ENCODE measurements around the gene CGB8. TPM values are rescaled to one million over a fixed set of nuclear protein-coding genes. Genes with fewer than 3 reads are reported as not detected.
"Not testable (repeated sequence)": the region's sequence is repeated elsewhere in the genome, so short reads cannot be mapped to it uniquely, and the experiment has no call there.

CGB8 gene
- total RNA-seq, 1 experiment from 2014 or later: not detected

DNA sequence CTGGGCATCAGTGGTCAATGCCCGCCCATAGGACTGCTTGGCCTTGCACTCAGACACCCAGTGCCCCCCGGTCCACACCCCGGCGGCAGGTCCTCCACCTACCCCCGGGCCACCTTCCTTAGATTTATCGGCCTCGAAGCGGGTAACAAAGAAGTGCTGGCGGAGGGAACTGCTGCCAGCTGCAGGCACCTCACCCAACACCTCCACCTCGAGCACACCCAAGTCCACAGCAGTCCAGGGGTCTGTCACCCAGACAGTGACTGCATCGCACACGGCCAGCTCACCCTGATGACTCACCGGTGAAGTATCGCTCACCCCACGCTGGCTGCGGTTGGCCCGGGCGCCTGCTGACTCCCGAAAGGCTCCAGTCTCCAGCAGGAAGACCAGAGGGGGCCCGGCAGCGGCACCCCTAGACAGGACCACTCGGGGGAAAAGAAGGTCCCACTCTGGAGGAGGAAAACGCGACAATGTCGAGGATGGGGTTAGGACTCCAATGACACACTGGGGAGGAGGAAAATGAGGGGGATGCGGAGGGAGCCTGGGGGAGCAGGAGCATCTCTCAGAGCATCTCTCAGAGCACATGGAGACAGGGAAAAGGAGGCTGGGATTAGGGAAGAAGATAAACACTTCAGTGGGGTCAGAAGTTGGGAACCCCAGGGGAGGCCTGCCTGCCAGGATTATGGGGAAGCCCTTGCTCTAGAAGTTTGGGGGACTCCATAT lies 10.2 kb downstream of the CGB8 start:
- DNase-seq (ENCODE audit: low spot score); in situ Hi-C loops (cut with HindIII; ENCODE audit: low sequenced_read_pairs): not testable (repeated sequence)

GRCh38 chr19:49038111-49038510 lies 10.8 kb downstream of the CGB8 start:
- DNase-seq (ENCODE audit: low spot score); in situ Hi-C loops (cut with HindIII; ENCODE audit: low sequenced_read_pairs): not testable (repeated sequence)

- DNase-seq (ENCODE audit: low spot score); in situ Hi-C loops (cut with HindIII; ENCODE audit: low sequenced_read_pairs): not testable (repeated sequence)
Observed at GRCh38 chr19:49036815-49037214, 12.1 kb downstream of the CGB8 start, which contains the start of gene CGB1. TSS of gene CGB1 (minus strand) at chr19:49036895. CDS start at chr19:49036711, 184 bp downstream.

DNA sequence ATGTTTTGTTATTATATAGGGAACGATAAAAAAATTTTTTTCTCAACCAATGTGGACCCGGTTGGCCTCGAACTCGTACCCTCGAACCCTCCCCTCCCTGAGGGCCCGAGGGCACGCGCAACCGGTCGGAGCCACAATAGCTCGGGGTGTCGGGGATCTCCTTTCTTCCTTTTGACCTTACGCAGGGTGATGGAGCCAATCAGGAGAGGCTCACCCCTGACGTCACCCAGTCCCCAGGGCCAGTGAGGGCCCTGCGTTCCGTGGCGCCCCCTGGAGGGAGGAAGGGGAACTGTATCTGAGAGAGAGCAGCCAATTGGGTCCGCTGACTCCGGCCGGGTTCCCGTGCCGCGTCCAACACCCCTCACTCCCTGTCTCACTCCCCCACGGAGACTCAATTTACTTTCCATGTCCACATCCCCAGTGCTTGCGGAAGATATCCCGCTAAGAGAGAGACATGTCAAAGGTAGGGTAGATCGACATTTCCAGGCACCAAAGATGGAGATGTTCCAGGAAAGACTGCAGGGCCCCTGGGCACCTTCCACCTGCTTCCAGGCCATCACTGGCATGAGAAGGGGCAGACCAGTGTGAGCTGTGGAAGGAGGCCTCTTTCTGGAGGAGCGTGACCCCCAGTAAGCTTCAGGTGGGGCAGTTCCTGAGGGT lies 17.1 kb downstream of the CGB8 start, which contains the start of gene CGB2:
Gene CGB2 (plus strand): TSS at position 249 of the 660 bp plus-strand sequence. CDS start 206 bp downstream, at position 455.
- in situ Hi-C loops (cut with HindIII; ENCODE audit: low sequenced_read_pairs); DNase-seq (ENCODE audit: low spot score): not testable (repeated sequence)

DNA sequence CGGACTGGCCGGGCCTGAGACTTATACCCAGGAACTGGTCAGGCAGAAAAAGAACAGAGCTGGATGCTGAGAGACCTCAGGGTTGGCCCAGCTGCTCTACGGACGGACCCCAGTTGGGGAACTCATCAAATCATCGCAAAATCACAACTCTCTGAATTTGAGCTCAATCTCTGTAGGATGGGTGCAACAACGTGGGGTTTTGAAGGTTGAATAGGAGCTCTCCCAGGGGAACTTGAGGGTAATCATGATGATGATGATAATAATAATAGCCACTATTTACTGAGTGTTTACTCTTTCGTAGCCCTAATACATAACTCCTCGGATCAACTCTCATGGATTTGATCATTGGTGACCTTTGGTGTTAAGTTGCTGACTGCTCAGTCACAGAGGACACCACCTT lies 18.6 kb downstream of the CGB8 start:
- in situ Hi-C loops (cut with HindIII; ENCODE audit: low sequenced_read_pairs); DNase-seq (ENCODE audit: low spot score): not testable (repeated sequence)

- DNase-seq (ENCODE audit: low spot score); in situ Hi-C loops (cut with HindIII; ENCODE audit: low sequenced_read_pairs): not testable (repeated sequence)
Observed at GRCh38 chr19:49029749-49030148, 19.2 kb downstream of the CGB8 start.

GRCh38 chr19:49028686-49029085 lies 20.2 kb downstream of the CGB8 start:
- in situ Hi-C loops (cut with HindIII; ENCODE audit: low sequenced_read_pairs); DNase-seq (ENCODE audit: low spot score): not testable (repeated sequence)

DNA sequence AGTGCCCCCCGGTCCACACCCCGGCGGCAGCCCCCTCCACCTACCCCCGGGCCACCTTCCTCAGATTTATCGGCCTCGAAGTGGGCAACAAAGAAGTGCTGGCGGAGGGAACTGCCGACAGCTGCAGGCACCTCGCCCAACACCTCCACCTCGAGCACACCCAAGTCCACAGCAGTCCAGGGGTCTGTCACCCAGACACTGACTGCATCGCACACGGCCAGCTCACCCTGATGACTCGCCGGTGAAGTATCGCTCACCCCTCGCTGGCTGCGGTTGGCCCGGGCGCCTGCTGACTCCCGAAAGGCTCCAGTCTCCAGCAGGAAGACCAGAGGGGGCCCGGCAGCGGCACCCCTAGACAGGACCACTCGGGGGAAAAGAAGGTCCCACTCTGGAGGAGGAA lies 23.3 kb downstream of the CGB8 start:
- DNase-seq (ENCODE audit: low spot score); in situ Hi-C loops (cut with HindIII; ENCODE audit: low sequenced_read_pairs): not testable (repeated sequence)

DNA sequence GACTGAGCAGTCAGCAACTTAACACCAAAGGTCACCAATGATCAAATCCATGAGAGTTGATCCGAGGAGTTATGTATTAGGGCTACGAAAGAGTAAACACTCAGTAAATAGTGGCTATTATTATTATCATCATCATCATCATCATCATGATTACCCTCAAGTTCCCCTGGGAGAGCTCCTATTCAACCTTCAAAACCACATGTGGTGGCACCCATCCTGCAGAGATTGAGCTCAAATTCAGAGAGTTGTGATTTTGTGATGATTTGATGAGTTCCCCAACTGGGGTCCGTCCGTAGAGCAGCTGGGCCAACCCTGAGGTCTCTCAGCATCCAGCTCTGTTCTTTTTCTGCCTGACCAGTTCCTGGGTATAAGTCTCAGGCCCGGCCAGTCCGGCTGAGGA lies 23.8 kb downstream of the CGB8 start:
- in situ Hi-C loops (cut with HindIII; ENCODE audit: low sequenced_read_pairs); DNase-seq (ENCODE audit: low spot score): not testable (repeated sequence)

DNA sequence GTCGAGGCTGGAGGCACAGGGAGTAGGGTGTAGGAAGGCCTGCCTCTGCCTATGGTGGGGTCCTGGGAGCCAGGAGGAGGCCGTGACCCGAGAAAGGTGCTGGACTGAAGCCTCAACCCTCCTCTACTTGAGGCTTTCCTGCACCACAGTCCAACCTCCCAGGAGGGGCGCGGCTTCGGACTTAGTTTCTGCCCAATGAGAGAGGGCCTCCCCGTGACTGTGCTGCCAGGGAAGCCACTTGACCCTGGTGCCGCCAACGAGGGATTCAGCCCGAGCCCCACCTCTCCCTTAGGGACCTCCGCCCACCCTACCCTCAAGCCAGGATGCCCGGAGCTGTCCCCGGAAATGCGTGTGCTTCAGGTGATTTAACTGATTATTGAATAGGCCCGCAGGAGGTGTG lies 24.7 kb downstream of the CGB8 start, which contains the start of gene CGB3:
Gene CGB3 (minus strand): TSS at position 101 of the 400 bp plus-strand sequence. CDS start 362 bp downstream, outside the sequence.
- DNase-seq (ENCODE audit: low spot score); in situ Hi-C loops (cut with HindIII; ENCODE audit: low sequenced_read_pairs): not testable (repeated sequence)

DNA sequence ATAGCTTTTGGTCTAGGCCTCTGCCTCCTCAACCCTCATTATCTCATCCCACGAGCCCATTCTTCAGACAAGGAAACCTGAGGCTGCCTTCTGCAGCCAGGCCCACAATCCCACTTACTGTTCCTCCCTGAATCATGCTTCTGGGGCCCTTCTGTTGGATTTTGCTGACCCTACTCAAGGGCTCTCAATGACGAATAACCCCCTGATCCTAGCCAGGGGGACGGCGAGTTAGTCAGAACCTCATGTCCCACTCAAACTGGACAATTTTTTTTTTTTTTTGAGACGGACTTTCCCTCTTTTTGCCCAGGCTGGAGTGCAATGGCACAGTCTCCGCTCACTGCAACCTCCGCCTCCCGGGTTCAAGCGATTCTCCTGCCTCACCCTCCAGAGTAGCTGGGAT lies 26.8 kb downstream of the CGB8 start:
- in situ Hi-C loops (cut with HindIII; ENCODE audit: low sequenced_read_pairs): no loop called here
- DNase-seq (ENCODE audit: low spot score): no peak

DNA sequence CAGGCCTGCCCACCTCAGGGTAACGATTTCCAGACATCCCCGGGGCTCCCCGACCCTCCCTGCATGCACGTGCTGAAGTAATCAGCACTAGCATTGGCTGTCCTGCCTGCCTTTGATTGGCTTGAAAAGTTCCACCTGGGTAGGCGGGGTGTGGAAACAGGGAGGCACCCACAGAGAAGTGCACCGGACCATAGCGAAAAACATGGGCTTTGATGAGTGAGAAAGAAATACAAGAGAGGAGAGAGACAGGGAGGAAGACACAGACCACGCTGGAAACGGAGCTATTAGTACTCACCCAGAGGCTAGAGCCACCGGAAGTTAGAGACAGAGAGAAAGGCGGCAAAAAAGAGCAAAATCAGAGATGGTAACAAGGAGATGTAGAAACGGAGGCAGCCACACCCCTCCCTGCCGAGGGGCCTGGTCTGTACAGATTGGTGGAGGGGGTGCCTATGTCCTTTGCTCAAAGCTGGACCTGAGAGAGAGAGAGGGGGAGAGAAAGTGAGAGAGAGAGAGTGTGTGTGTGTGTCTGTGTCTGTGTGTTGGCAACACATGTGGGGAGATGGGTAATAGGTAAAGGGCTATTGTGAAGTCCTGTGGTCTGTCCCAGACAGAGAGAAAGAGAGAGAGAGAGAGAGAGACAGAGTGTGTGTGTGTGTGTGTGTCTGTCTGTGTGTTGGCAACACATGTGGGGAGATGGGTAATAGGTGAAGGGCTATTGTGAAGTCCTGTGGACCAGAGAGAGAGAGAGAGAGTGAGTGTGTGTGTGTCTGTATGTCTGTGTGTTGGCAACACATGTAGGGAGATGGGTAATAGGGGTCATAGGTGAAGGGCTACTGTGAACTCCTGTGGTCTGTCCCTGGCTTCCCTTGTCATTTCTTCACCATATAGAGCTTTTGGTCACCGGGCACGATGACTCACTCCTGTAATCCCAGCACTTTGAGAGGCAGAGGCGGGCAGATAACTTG lies 27.7 kb downstream of the CGB8 start:
- no peak for DNase-seq (ENCODE audit: low spot score)
- in situ Hi-C loops (cut with HindIII; ENCODE audit: low sequenced_read_pairs): no loop called here

- in situ Hi-C loops (cut with HindIII; ENCODE audit: low sequenced_read_pairs): no loop called here
- no peak for DNase-seq (ENCODE audit: low spot score)
Observed at GRCh38 chr19:49020342-49020741, 28.6 kb downstream of the CGB8 start.

GRCh38 chr19:49019242-49019932 lies 29.5 kb downstream of the CGB8 start:
- in situ Hi-C loops (cut with HindIII; ENCODE audit: low sequenced_read_pairs): no loop called here
- no peak for DNase-seq (ENCODE audit: low spot score)

DNA sequence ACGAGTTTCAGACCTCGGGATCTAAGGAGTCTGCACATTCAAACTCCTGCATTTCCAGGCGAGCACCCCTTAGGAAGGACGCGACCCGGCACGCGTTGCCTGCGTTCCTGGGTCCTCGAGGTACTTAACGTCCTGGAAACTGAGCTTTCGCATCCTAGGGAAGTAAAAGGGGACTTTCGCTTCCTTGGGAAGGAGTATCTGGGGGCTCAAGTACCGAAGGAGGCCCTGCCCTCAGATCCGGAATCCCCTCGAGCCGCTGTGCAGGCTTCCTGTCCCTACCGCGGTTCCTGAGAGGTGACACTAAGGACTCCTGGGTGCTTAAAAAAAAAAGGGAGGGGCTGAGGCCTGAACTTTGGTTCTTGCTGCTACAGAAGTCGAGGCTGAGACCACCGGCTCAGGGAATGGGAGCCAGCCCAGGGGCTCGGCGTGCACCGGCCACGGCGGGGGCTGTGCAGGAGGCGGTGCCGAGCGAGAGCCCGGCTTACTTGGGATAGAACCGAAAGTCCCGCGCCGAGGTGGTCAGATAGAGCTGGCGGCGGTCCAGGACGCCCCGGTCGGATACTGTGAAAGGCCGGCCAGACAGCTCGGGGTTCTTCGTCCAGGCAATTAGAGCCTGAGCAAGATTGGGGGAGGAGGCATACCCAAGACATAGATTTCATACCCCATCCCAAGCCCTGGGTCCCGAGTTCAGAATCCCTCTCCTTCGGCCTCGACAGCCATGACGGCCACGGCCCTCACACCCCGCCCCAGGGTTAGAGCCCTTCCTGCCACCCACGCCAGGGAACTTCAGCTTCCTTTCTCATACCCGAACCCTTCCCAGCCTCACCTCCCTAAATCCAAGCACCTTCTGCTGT lies 30.3 kb downstream of the CGB8 start:
- DNase-seq (ENCODE audit: low spot score); in situ Hi-C loops (cut with HindIII; ENCODE audit: low sequenced_read_pairs): not testable (repeated sequence)

- DNase-seq (ENCODE audit: low spot score): peak; percentile 15
- in situ Hi-C loops (cut with HindIII; ENCODE audit: low sequenced_read_pairs): no loop called here
Observed at GRCh38 chr19:49017666-49018351, 31.1 kb downstream of the CGB8 start.

DNA sequence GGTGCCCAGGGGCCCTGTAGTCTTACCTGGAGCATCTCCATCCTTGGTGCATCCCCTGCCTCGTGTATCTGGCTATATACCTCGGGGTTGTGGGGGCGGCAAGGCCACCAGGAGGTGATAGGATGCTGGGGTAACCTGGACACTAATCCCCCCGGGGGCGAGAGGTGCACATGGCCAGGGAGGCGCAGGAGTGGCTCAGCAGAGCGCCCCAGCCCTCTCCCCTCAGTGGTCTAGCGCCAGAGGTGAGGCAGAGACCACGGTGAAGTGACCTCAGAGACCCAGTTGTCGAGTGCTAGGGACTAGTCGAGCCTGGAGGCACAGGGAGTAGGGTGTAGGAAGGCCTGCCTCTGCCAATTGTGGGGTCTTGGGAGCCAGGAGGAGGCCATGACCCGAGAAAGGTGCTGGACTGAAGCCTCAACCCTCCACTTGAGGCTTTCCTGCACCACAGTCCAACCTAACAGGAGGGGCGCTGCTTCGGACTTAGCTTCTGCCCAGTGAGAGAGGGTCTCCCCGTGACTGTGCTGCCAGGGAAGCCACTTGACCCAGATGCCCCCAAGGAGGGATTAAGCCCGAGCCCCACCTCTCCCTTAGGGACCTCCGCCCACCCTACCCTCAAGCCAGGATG lies 31.8 kb downstream of the CGB8 start, which contains the start of gene LHB:
Gene LHB (minus strand): TSS at position 51 of the 625 bp plus-strand sequence. CDS start 10 bp downstream, at position 41.
- no peak for DNase-seq (ENCODE audit: low spot score)

More for the DNA sequence above, 31.8 kb downstream of the CGB8 start, which contains the start of gene LHB:
- in situ Hi-C loops (cut with HindIII; ENCODE audit: low sequenced_read_pairs): no loop called here
